CD4-positive, alpha-beta T cell treated with Interleukin-15 for 4 hours (primary cell): Measurements from ENCODE around the gene ATP11A.

ENCODE experiments used
- DNase-seq: peaks from one replicate; pipeline ENCODE4 v3.0.0-alpha.2; 2020; ENCODE audit warnings: low spot score

ATP11A gene

GRCh38 chr13:112931028-112931934 is 241.4 kb downstream of the ATP11A start:
- no peak for DNase-seq

GRCh38 chr13:112932971-112933370 is 243.1 kb downstream of the ATP11A start:
- DNase-seq: no peak

GRCh38 chr13:112933649-112934048 is 243.8 kb downstream of the ATP11A start:
- DNase-seq: no peak

GRCh38 chr13:112934078-112934477 is 244.2 kb downstream of the ATP11A start:
- no peak for DNase-seq
